B cell (primary cell): ENCODE data around the gene CD58.

Source experiments
- CTCF ChIP-seq: fragments of 200-600 bp; IDR thresholded peaks from one replicate; pipeline ENCODE4 v1.8.0; 2022; ENCODE audit warnings: antibody characterized with exemption, mild to moderate bottlenecking
- EZH2 ChIP-seq: IDR thresholded peaks from 2 replicates; pipeline ENCODE4 v1.6.1; 2012; ENCODE audit warnings: borderline replicate concordance, low read depth, mild to moderate bottlenecking, moderate library complexity, low read length; ENCODE audit not compliant: insufficient read depth, poor library complexity, severe bottlenecking

- TF ChIP-seq CTCF (no peak), EZH2 (no peak)
Observed at GRCh38 chr1:116568662-116569380, 2.0 kb downstream of the CD58 start.
